HG03457 (cell line): ENCODE results near the gene C1orf174.

ENCODE experiments used
- ATAC-seq: cut with Tn5 transposase; IDR thresholded peaks from one replicate; pipeline ENCODE4 v1.9.1; 2021; ENCODE audit warnings: moderate number of reproducible peaks; ENCODE audit not compliant: unreplicated experiment

The C1orf174 gene

GRCh38 chr1:3910857-3911845 is 11.1 kb upstream of the C1orf174 start:
- ATAC-seq: no peak

GRCh38 chr1:3910049-3910731 is 10.1 kb upstream of the C1orf174 start:
- ATAC-seq: no peak

GRCh38 chr1:3909615-3910014 is 9.5 kb upstream of the C1orf174 start:
- ATAC-seq: no peak

GRCh38 chr1:3908886-3909517 is 8.9 kb upstream of the C1orf174 start:
- no peak for ATAC-seq

GRCh38 chr1:3907621-3908165 is 7.6 kb upstream of the C1orf174 start:
- ATAC-seq: no peak

GRCh38 chr1:3907031-3907534 is 7.0 kb upstream of the C1orf174 start:
- ATAC-seq: no peak

- no peak for ATAC-seq
These were observed 6.6 kb upstream of the C1orf174 start for GRCh38 chr1:3906672-3907020.

- ATAC-seq: no peak
These were observed 6.0 kb upstream of the C1orf174 start for GRCh38 chr1:3905953-3906671.

GRCh38 chr1:3905266-3905952 is 5.3 kb upstream of the C1orf174 start:
- no peak for ATAC-seq

- no peak for ATAC-seq
These were observed 4.7 kb upstream of the C1orf174 start for GRCh38 chr1:3904843-3905185.

GRCh38 chr1:3904006-3904842 is 4.2 kb upstream of the C1orf174 start:
- no peak for ATAC-seq

- ATAC-seq: no peak
These were observed 3.3 kb upstream of the C1orf174 start for GRCh38 chr1:3903141-3904005.

GRCh38 chr1:3902571-3903091 is 2.6 kb upstream of the C1orf174 start:
- no peak for ATAC-seq

- no peak for ATAC-seq
These were observed 2.0 kb upstream of the C1orf174 start for GRCh38 chr1:3902111-3902511.

GRCh38 chr1:3900969-3901529 is 977 bp upstream of the C1orf174 start:
- peak; percentile 45 for ATAC-seq

GRCh38 chr1:3899754-3900149 is 320 bp downstream of the C1orf174 start:
- ATAC-seq: no peak

- ATAC-seq: no peak
These were observed 898 bp downstream of the C1orf174 start for GRCh38 chr1:3898994-3899753.
